ENCODE data around the gene PARD3. TPM values are rescaled to one million over a fixed set of nuclear protein-coding genes. Genes with fewer than 3 reads are reported as not detected.
A peak's percentile ranks its signal among the peaks of the same experiment; 100 is the strongest.
"Not testable (repeated sequence)": the region's sequence is repeated elsewhere in the genome, so short reads cannot be mapped to it uniquely, and the experiment has no call there.

Gene PARD3
- total RNA-seq, 1 donor from 2014 or later, result 39.6 TPM

- DNase-seq (ENCODE audit: low spot score), result no peak
These were observed 164.9 kb downstream of the PARD3 start for GRCh38 chr10:34650156-34650555.

- no peak for DNase-seq (ENCODE audit: low spot score)
These were observed 165.7 kb downstream of the PARD3 start for GRCh38 chr10:34649385-34649784.

- no peak for DNase-seq (ENCODE audit: low spot score)
These were observed 166.2 kb downstream of the PARD3 start for GRCh38 chr10:34648919-34649318.

GRCh38 chr10:34647875-34648865 is 166.9 kb downstream of the PARD3 start:
- DNase-seq (ENCODE audit: low spot score), result no peak

GRCh38 chr10:34647160-34647559 is 167.9 kb downstream of the PARD3 start:
- DNase-seq (ENCODE audit: low spot score), result no peak

GRCh38 chr10:34646331-34646730 is 168.8 kb downstream of the PARD3 start:
- no peak for DNase-seq (ENCODE audit: low spot score)

GRCh38 chr10:34644815-34645214 is 170.3 kb downstream of the PARD3 start:
- DNase-seq (ENCODE audit: low spot score), result not testable (repeated sequence)

- DNase-seq (ENCODE audit: low spot score), result no peak
These were observed 170.9 kb downstream of the PARD3 start for GRCh38 chr10:34644224-34644623.

- no peak for DNase-seq (ENCODE audit: low spot score)
These were observed 171.5 kb downstream of the PARD3 start for GRCh38 chr10:34643620-34644019.

- no peak for DNase-seq (ENCODE audit: low spot score)
These were observed 173.1 kb downstream of the PARD3 start for GRCh38 chr10:34641913-34642558.

- DNase-seq (ENCODE audit: low spot score), result no peak
These were observed 173.8 kb downstream of the PARD3 start for GRCh38 chr10:34641147-34641912.

GRCh38 chr10:34638406-34639054 is 176.6 kb downstream of the PARD3 start:
- peak; percentile 83 for DNase-seq (ENCODE audit: low spot score)

GRCh38 chr10:34637418-34637911 is 177.6 kb downstream of the PARD3 start:
- peak; percentile 53 for DNase-seq (ENCODE audit: low spot score)

GRCh38 chr10:34635111-34635510 is 180.0 kb downstream of the PARD3 start:
- DNase-seq (ENCODE audit: low spot score), result no peak

GRCh38 chr10:34633374-34633773 is 181.7 kb downstream of the PARD3 start:
- DNase-seq (ENCODE audit: low spot score), result no peak

GRCh38 chr10:34629084-34629483 is 186.0 kb downstream of the PARD3 start:
- DNase-seq (ENCODE audit: low spot score), result no peak

GRCh38 chr10:34628174-34628796 is 186.8 kb downstream of the PARD3 start:
- peak; percentile 44 for DNase-seq (ENCODE audit: low spot score)

- no peak for DNase-seq (ENCODE audit: low spot score)
These were observed 187.4 kb downstream of the PARD3 start for GRCh38 chr10:34627741-34628140.

- no peak for DNase-seq (ENCODE audit: low spot score)
These were observed 187.8 kb downstream of the PARD3 start for GRCh38 chr10:34627331-34627730.

- DNase-seq (ENCODE audit: low spot score), result no peak
These were observed 188.8 kb downstream of the PARD3 start for GRCh38 chr10:34626158-34626880.

Measured in mucosa of gallbladder (tissue), 1 donor.